Globus pallidus (tissue), 1 donor: ENCODE results near the gene CLEC9A.
"Not testable (repeated sequence)": the region's sequence is repeated elsewhere in the genome, so short reads cannot be mapped to it uniquely, and the experiment has no call there.

ENCODE experiments used
- DNase-seq: peaks from one replicate; pipeline ENCODE4 v3.0.0-alpha.2; 2015; ENCODE audit warnings: low spot score

CLEC9A gene

GRCh38 chr12:10030446-10030845, at the start of gene CLEC9A:
TSS of gene CLEC9A (plus strand) at chr12:10030682. CDS start at chr12:10052688, 22,006 bp downstream.
- DNase-seq, result no peak

GRCh38 chr12:9991876-9992275, 38.6 kb upstream of the CLEC9A start:
- no peak for DNase-seq

GRCh38 chr12:9992296-9992695, 38.2 kb upstream of the CLEC9A start:
- DNase-seq, result peak; percentile 53

GRCh38 chr12:9999016-9999415, 31.5 kb upstream of the CLEC9A start, which contains the start of gene CLEC1B:
TSS of gene CLEC1B (minus strand) at chr12:9999121. CDS start at chr12:9999100, 21 bp downstream.
- no peak for DNase-seq

- no peak for DNase-seq
Observed at GRCh38 chr12:10001171-10001776, 29.2 kb upstream of the CLEC9A start.

- DNase-seq, result peak; percentile 64
Observed at GRCh38 chr12:10012630-10013330, 17.7 kb upstream of the CLEC9A start.

- no peak for DNase-seq
Observed at GRCh38 chr12:10015450-10015849, 15.0 kb upstream of the CLEC9A start.

- no peak for DNase-seq
Observed at GRCh38 chr12:10016881-10017280, 13.6 kb upstream of the CLEC9A start.

GRCh38 chr12:10018386-10018785, 12.1 kb upstream of the CLEC9A start:
- DNase-seq, result no peak

- DNase-seq, result no peak
Observed at GRCh38 chr12:10021342-10021741, 9.1 kb upstream of the CLEC9A start.

- DNase-seq, result no peak
Observed at GRCh38 chr12:10025236-10025635, 5.2 kb upstream of the CLEC9A start.

GRCh38 chr12:10026666-10027065, 3.8 kb upstream of the CLEC9A start:
- not testable (repeated sequence) for DNase-seq

GRCh38 chr12:10027311-10027710, 3.2 kb upstream of the CLEC9A start:
- no peak for DNase-seq

- DNase-seq, result no peak
Observed at GRCh38 chr12:10027721-10028120, 2.8 kb upstream of the CLEC9A start.

GRCh38 chr12:10031321-10031720, 839 bp downstream of the CLEC9A start:
- DNase-seq, result no peak

- no peak for DNase-seq
Observed at GRCh38 chr12:10031771-10032175, 1.3 kb downstream of the CLEC9A start.

- DNase-seq, result no peak
Observed at GRCh38 chr12:10033783-10034545, 3.5 kb downstream of the CLEC9A start.

GRCh38 chr12:10042167-10042566, 11.7 kb downstream of the CLEC9A start:
- no peak for DNase-seq

GRCh38 chr12:10048526-10048925, 18.0 kb downstream of the CLEC9A start:
- DNase-seq, result no peak

GRCh38 chr12:10052193-10052913, 21.9 kb downstream of the CLEC9A start:
- DNase-seq, result no peak

- no peak for DNase-seq
Observed at GRCh38 chr12:10058387-10058786, 27.9 kb downstream of the CLEC9A start.

GRCh38 chr12:10065241-10065640, 34.8 kb downstream of the CLEC9A start:
- DNase-seq, result no peak
